HG03354 (cell line): ENCODE data around the gene WDR46.
A peak's percentile ranks its signal among the peaks of the same experiment; 100 is the strongest.
"Not testable (repeated sequence)": the region's sequence is repeated elsewhere in the genome, so short reads cannot be mapped to it uniquely, and the experiment has no call there.

ENCODE experiments used
- ATAC-seq: cut with Tn5 transposase; IDR thresholded peaks from one replicate; pipeline ENCODE4 v1.9.1; 2021; ENCODE audit warnings: mild to moderate bottlenecking; ENCODE audit not compliant: unreplicated experiment, poor library complexity, severe bottlenecking

The WDR46 gene

DNA sequence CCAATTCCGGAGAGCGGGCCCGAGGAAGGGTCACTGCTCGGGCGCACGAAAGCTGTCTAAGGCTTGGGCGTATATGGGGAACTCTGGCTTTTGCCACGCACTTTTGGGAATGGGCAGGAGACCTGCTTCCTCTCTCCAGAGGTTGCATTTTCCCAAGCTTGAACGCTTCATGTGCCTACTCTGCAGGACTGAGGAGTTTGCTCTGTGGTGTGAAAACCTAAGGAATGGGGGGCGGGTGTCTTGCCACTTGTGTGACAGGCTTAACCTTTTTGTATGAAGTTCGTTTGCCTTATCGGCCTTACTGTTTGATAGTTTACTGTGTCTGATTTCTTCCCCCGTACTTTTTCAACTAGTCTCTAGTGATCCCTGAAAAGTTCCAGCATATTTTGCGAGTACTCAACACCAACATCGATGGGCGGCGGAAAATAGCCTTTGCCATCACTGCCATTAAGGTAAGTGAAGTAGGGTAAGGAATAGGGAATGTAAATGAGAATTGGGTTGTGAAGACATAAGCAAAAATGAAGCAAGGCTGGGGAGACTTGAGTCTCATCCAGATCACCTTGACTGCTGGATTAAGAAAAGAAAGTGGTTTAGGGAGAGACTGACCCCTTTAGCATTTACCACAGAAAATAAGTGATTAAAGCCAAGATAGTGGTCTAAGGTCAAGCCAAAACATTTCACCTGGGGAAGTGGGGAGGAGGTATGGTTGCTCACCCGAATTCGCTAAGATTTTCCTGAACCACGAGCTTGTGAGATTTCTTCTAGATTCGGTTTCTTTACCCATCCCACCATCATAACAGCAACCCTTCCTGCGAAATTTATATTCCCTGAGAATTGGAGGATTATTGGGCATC, 16.5 kb downstream of the WDR46 start:
- ATAC-seq = peak; percentile 21

GRCh38 chr6:33271468-33272274, 17.4 kb downstream of the WDR46 start, which contains the start of the genes RPS18 and VPS52:
Gene RPS18 (plus strand): TSS chr6:33272075. CDS start chr6:33272120, 45 bp downstream.
Gene VPS52 (minus strand): TSS chr6:33271876. CDS start chr6:33271675, 201 bp downstream.
- ATAC-seq = peak; percentile 83

- peak; percentile 22 for ATAC-seq
Measured at GRCh38 chr6:33271117-33271467, 17.9 kb downstream of the WDR46 start.

DNA sequence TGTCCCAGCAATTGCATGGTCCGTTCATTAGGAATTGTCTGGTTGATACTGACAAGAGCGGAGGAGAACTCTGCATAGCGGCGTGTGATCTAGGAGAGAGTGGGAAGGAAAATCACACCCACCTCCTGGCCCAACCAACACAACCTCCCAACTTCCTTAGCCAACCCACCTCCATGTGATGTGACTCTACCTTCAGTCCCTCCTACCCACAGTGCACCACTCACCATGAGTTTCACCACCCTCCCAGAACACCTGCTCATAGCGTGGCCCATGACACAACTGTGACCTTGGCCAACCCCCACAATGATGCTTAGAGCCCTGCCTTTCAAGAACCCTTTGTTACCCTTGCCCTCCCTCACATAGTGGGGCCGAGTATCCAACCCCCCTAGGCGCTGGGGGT, 25.0 kb downstream of the WDR46 start:
- ATAC-seq = no peak

GRCh38 chr6:33262490-33262889, 26.5 kb downstream of the WDR46 start:
- ATAC-seq = not testable (repeated sequence)

GRCh38 chr6:33259032-33259431, 30.0 kb downstream of the WDR46 start:
- no peak for ATAC-seq

- no peak for ATAC-seq
Measured at GRCh38 chr6:33254591-33254990, 34.4 kb downstream of the WDR46 start.

- no peak for ATAC-seq
Measured at GRCh38 chr6:33252759-33253158, 36.3 kb downstream of the WDR46 start.

GRCh38 chr6:33251395-33252012, 37.5 kb downstream of the WDR46 start:
- no peak for ATAC-seq

- no peak for ATAC-seq
Measured at GRCh38 chr6:33250731-33251130, 38.3 kb downstream of the WDR46 start.

DNA sequence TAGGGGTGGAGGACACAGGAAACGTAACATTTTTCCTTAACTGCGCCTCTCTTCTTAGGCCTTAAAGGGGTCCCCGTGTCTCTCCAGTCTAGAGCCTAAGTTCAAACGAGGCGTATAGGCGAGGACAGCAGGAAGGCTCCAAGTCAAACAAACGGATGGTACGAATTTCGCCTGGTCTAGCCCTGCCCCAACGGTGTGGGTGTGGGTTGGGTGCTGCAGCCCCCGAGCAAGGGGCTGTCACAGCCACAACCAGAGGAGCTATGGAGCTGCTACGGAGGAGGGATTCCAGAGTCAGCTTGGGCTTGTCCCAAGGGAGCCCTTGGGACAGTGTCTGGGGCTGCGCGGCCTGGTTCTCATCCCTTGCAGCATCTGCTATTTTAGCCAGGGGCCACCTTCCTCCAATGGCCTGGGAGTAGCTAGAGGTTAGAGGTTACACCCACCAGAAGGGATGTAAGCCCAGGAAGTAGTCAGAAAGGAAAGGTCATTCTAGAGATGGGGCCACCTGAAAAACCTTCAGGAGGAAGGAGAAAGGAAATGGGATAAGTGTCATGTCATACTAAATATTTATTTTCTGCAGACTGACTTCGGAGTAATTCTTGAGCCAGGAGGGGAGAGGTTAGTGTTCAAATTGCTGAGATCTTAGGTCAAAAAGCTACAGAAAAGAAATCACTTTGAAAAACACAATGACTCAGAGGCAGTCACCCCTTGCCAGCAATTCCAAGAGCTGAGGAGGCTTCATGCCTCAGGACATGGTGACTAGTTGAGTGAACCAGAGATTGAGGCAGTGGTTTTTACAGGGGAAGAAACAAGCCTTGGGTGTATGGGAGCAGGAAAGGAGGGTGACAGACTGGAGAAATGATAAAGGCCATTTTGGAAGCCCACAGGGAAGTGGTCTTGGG, 39.1 kb downstream of the WDR46 start:
- ATAC-seq = no peak

- peak; percentile 90 for ATAC-seq
Measured at GRCh38 chr6:33248932-33249731, 39.9 kb downstream of the WDR46 start.

GRCh38 chr6:33248643-33248931, 40.5 kb downstream of the WDR46 start:
- no peak for ATAC-seq

DNA sequence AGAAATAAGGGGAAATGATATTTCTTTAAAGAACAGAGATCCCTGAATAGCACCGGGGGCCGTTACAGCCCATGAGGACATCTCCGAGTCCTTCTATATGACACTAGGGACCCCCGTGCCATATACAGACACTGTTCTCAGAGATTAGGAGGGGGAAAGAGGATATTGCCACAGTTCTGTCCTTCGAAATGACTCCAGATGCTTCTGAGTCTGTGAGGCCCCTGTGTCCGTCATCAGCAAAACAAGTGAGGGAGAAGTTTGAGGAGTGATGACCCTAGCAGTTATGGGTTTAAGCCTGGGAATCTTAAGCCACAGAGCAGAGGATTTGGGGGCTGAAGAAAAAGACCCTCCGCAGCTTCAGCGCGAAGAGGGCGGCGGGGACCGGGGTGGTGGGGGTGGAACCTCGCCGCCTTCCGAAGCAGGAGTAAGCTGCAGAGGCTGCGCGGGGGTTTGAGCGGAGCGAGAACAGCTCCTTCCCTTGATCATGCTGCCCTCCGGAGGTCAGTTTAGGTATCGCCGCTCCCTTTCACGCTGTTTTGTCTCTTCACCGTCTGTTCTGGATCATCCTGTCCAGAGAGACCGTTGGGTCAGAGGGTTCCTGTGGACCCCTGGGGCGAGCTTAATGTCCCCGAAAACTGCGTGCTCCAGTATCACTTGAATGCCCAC, 40.9 kb downstream of the WDR46 start:
- ATAC-seq = peak; percentile 50

GRCh38 chr6:33243476-33243875, 45.6 kb downstream of the WDR46 start:
- no peak for ATAC-seq

DNA sequence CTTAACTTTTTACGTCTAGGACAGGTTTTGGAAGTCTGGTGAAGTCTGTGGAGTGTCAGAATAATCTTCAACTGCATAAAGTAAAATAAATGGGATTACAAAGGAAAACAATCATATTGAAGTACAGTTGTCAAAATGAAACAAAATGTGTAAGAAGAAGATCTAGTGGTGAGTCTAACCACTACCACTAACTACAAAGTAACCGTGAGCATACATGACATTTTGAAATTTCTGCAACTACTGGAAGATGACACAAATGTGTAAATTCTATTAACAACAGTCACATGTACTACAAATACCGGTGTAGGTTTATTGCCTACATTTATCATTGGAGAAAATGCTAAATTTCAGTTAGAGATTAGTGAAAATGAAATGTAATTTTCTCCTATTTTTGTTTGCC, 47.1 kb downstream of the WDR46 start:
- no peak for ATAC-seq

- no peak for ATAC-seq
Measured at GRCh38 chr6:33237741-33238140, 51.3 kb downstream of the WDR46 start.

DNA sequence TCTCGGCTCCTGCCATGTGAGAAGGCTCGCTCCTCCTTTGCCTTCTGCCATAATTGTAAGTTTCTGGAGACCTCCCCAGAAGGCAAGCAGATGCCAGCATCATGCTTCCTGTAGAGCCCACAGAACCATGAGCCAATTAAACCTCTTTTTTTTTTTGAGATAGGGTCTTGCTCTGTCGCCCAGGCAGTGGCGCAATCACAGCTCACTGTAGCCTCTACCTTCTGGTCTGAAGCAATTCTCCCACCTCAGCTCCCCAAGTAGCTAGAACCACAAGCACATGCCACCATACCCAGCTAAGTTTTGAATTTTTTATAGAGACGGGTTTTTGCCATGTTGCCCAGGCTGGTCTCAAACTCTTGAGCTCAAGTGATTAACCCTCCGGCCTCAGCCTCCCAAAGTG, 52.2 kb downstream of the WDR46 start:
- no peak for ATAC-seq
